MV-4-11 (cell line): Measurements from ENCODE around the gene PKNOX2.

Experiments used
- DNase-seq: peaks from one replicate; lab custom pipeline; 2025; lab: John Stamatoyannopoulos, UW

Gene PKNOX2

DNA sequence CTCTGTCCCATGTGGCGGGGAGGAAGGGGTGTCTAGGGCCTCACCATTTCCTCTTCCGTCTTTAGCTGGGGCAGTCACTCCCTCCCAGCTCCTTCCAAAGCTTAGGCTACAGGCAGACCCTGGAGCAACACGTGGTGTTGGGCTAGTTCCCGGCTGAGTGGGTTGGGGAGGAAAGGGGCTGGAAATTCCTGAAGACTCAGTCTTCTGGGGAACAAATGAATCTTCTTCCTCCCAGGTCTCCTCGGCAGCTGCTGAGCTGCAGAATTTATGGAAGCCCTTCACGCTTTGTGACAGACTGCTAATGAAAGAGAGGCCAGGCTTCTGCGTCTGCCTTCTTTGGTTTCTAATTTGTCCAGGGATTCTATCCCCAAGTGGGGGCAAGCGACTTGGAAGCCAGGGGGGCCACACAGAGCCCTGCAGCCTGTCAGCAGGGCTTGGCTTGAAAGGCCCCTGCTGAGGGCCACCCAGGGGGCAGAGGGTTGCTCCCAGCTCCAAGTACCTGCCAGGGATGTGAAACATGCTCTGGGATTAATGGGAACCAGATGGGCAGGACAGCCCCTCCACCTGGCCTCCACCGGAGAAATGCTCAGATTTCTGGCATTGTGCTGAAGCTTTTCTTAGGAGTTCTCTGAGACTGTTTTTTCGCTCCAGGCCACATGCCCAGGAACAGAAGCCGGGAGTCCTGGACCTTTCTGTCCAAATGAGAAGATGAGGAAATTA is 123.1 kb downstream of the PKNOX2 start:
- no peak for DNase-seq

DNA sequence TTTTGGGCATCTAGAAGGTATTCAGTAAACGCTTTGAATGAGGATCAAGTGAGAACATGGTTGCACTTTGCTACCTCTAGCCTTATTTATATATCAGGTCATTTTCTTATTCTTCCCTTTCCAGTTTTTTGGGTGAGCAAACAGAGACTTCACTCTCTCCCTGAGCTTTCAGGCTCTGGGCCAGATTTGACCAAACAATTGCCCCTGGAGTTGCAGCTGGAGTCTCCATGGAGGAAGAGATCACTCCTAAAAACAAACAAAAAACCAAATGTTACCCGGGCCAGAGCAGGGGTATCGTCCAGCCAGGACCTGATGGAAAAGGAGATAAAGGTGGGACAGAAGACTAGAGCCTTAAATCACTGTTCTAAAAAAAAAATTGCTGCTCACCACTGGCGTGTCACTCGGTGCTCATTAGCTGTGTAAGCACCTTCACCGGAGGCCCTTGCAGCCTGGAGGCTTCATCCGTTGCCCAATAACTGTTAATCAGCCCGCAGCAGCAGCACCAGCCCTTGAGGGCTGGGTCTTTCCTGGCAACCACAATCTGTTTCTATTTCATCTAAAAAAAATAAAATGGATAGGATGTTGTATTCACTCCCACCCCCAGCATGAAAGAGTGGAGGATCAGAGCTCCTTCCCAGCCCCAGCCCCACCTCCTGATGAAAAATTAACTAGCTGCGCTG is 125.0 kb downstream of the PKNOX2 start:
- no peak for DNase-seq

DNA sequence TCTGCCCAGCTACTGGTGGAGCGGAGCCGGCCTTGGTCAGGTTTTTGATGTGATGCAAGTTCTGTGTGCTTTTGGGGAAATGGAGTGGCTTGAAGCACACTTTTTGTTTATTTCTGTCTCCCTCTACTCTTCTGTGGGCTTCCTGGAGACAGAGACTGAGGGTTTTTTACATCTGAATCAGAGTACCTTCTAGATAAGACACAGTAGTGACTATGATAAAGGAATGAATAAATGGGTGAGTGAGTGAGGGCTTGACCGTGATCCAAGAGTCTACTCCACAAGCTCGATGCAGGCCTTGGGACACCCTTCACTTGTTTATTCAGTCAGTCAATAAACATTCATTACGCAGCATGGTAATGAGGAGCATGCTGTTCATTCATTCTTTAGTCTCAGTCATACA is 125.7 kb downstream of the PKNOX2 start:
- no peak for DNase-seq

DNA sequence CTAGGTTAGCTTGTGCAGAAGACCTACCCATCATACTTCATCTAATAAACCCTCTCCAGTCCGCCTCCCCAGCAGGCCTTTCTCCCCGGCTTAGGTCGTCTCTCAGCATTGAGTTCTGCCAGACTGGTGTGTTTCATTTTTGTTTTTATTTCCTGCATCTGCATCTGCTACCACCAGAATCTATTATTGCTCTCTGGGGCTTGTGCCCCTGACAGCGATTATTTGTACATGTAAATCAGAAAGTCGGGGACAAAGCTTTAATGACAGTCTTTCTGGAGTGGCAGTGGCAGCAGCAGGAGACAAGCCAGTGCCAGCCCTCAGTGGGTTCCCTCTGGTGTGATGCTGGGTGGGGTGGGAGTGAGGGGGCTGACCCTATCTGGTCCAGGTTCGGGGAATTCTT is 127.5 kb downstream of the PKNOX2 start:
- DNase-seq, result no peak

DNA sequence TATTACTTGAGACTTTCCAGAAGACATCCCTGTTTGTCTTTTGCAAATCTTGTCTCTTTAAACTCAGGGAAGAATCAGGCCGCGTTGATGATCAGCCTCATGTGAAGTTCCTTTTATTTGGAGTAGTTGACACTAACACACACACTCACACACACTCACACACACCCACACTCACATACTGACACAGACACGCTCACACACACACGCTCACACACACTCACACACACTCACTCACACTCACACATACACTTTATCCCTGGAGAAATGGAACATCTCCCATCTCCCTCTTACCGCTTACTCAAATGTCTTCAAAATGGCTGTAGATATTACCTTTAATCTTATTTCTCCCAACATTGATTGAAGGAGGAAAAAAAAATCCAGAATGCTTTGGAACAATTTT is 129.0 kb downstream of the PKNOX2 start:
- DNase-seq, result no peak

DNA sequence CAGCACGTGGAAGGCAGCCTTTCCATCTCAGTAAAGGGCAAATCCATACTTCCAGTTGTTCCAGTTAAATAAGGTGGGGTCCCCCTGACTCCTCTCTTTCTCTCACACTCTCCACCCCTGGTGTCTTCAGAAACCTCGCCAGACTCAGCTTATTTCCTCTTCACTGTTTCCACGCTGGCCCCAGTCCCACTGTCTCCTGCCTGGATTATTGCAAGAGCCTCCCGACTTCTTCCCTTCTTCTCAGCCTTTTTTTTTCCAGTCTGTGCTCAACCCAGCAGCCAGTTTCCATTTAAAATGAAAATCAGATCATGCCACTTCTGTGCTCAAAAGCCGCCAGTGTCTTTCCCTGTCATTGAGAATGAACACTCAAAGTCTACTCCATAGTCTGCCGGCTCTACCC is 131.4 kb downstream of the PKNOX2 start:
- DNase-seq, result no peak

DNA sequence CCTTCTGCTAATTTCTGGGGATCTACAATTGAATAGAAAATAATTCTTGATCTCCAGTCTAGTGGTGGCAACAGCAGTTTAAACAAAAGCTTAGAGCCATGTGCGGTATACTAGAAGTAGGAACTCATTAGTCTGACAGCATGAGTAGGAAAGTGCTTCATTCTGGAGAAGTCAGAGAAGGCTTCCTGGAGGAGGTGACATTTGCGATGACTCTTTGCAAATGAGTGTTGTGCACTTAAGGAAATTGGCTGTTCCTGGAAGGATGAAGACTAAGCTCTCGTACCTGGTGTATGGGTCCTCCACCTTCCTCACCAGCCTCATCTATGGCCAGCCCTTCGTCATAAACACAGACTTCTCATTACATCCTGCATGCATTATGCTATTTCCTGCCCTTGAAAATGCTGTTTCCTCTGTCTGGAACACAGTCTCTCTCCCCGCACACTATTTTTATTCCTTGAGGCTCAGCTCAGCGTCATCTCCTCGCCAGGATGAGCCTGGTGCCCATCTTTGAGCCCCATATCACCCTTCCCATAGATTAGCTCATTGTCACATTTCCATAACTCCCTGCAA is 132.9 kb downstream of the PKNOX2 start:
- no peak for DNase-seq

- no peak for DNase-seq
These were observed 134.6 kb downstream of the PKNOX2 start for GRCh38 chr11:125299061-125299615.

GRCh38 chr11:125299821-125300220 is 135.3 kb downstream of the PKNOX2 start:
- no peak for DNase-seq

- DNase-seq, result no peak
These were observed 136.3 kb downstream of the PKNOX2 start for GRCh38 chr11:125300791-125301218.

- no peak for DNase-seq
These were observed 136.8 kb downstream of the PKNOX2 start for GRCh38 chr11:125301346-125301745.

- no peak for DNase-seq
These were observed 138.6 kb downstream of the PKNOX2 start for GRCh38 chr11:125303186-125303585.

GRCh38 chr11:125303694-125304093 is 139.1 kb downstream of the PKNOX2 start:
- DNase-seq, result no peak

DNA sequence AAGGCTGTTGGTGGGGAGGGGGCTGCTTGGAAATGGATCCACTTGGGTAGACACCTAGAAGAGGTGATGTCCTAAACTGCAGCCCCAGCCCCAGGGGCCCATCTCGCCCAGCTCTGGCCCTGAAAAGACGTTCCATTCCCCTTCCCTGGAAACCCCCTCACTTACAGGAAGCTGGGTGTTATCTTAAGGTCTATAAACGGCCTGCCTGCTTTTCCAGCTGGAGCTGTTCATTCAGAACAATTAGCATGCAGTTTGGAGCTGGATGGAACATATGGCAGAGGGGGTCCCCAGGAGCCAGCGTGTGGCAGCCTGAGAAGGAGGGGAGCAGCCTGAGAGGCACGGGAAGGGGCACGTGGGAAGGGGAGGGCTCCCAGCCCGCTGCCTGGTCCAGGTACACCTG is 139.6 kb downstream of the PKNOX2 start:
- no peak for DNase-seq

DNA sequence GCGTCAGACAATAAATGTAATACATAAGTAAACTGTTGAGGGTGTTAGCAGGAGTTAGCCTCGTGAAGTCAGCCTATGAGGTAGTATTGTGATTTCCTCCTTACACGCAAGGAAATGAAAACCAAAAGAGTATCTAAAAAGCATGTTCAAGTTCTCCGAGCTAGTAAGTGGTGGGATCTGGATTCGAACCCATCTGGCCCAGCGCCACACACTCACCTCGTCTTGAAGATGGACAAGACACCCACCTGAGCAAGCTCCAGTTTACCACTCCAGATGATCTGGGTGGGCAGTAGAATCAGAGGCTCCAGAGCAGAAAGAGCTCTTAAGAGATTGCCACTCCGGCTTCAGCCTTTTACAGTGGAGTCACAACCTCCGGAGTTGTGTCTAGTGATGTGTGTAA is 140.3 kb downstream of the PKNOX2 start:
- no peak for DNase-seq

GRCh38 chr11:125305345-125305744 is 140.8 kb downstream of the PKNOX2 start:
- DNase-seq, result no peak

DNA sequence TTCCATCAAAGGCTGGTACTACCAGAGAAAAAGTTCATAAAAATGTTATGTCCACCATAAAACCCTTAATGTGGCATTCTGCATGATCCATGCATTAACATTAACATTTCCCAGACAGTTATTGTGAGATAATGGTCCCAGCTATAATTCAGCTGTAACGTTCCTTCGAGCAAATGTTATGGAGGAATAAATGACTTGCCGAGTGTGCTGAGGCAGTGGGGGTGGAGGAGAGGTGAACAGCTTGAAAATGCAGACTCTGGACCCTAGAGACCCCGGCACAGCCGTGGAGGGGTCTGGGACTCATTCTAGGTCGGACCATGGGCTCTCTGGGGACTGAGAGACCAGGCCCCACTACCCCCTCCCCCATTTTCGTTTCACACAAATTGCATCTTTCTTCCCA is 141.9 kb downstream of the PKNOX2 start:
- no peak for DNase-seq

- DNase-seq, result no peak
These were observed 143.7 kb downstream of the PKNOX2 start for GRCh38 chr11:125308246-125308645.

DNA sequence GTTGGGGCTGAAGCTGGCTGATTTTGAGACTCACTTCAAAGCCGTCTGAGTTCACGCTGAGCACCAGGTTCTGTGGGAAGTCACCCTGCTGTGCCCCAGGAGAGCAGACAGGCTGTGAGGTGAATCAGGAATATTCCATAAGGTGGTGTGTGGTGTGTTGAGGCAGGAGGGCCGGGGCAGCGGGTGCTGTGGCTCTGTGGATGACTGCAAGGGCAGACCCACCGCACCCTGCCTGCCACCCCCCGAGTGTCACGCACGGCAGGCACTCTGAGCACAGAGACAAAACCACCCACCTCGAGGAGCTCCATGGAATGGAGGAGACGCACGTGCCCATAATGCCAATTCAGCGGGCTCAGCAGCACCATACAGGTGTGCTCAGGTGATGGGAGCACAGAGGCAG is 147.8 kb downstream of the PKNOX2 start:
- no peak for DNase-seq

GRCh38 chr11:125312812-125313211 is 148.3 kb downstream of the PKNOX2 start:
- no peak for DNase-seq

- no peak for DNase-seq
These were observed 149.0 kb downstream of the PKNOX2 start for GRCh38 chr11:125313271-125314219.
